Measurements from ENCODE around the gene TRIM29.
A peak's percentile ranks its signal among the peaks of the same experiment; 100 is the strongest.
"Not testable (repeated sequence)": the region's sequence is repeated elsewhere in the genome, so short reads cannot be mapped to it uniquely, and the experiment has no call there.

Gene TRIM29, protein sequence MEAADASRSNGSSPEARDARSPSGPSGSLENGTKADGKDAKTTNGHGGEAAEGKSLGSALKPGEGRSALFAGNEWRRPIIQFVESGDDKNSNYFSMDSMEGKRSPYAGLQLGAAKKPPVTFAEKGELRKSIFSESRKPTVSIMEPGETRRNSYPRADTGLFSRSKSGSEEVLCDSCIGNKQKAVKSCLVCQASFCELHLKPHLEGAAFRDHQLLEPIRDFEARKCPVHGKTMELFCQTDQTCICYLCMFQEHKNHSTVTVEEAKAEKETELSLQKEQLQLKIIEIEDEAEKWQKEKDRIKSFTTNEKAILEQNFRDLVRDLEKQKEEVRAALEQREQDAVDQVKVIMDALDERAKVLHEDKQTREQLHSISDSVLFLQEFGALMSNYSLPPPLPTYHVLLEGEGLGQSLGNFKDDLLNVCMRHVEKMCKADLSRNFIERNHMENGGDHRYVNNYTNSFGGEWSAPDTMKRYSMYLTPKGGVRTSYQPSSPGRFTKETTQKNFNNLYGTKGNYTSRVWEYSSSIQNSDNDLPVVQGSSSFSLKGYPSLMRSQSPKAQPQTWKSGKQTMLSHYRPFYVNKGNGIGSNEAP

DNA sequence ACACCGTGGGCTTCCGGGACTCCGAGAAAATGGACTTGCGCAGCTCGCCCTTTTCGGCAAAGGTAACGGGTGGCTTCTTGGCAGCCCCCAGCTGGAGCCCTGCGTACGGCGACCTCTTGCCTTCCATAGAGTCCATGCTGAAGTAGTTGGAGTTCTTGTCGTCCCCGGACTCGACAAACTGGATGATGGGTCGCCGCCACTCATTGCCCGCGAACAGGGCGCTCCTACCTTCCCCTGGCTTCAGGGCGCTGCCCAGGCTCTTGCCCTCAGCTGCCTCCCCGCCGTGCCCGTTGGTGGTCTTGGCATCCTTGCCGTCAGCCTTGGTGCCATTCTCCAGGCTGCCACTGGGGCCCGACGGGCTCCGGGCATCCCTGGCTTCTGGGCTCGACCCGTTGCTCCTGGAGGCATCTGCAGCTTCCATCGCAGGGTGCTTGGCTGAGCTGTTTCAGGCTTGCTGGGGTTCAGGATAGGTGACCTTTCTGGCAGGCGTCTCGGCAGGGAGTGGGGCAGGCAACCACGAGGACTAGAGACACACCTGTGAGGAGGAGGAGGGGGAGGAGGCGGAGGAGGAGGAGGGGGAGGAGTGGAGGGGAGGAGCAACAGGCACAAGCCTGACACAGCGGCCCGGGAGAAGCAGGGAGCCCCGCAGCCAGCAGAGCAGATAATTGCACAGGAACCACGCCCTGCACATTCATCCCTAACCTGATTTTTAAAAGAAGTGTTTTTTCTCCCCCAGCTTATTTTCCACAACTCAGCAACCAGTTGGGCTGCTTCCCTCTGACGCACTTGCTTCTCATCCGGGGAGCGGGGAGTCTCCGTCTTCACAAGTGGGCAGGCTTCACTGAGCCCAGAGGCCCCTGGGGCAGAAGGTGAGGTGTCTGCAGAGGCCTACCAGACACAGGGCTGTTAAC, at the start of gene TRIM29:
TSS of gene TRIM29 (minus strand) at position 503 of the 911 bp plus-strand sequence. CDS start at position 421, 82 bp downstream.
- peak; percentile 28 for DNase-seq

DNA sequence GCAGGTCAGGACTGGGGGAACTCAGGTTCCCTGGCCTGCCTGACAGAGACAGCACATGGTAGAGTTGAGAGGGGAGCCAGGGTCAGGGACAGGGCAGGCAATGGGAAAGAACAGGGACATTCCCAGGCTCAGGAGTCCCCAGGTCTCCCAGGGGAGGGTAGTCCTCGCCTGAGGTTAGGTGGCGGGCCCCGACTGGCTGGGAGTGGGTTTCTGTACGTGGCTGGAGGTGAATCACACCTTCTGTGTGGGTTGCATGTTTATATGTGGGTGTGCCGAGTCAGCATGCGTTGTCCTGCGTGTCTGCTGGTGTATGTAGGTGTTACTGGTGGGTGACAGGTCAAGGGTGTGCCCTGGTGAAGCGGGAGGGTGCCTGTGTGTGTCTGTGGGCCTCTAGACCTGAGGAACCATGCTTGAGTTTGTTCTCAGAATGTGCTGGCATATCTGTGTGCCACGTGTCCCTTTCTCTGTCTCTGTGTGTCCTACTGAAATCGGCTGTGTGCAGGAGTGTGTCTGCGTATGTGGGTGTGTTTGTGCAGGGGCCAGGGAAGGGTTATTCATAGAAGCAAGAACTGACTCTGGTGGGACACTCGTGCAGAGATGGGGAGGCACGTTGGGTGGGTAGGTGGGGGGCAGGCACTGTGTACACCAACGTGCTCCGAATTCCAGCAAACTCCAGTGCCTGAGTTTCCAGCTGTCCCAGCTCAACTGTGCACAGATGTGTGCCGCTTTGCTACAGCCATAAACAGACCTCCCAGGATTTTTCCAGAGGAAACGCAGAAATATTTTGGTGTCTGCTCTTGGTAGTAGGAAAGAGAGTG, 49.1 kb upstream of the TRIM29 start:
- no peak for DNase-seq

DNA sequence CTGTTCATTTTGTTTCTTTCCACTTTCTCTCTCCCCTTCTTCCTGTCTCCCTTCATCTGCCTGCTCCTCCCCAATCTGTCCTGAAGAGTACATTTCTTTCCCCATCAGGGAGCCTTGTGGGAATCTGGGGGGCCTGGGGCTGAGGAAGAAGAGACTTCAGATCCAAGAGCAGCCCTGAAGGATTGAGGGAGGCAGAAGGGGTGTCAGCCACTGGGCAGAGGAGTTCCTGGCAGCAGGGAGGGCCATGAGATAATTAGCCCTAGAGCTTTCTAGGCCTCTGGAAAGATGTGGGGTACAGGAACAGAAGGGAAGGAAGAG, 48.5 kb upstream of the TRIM29 start:
- no peak for DNase-seq

DNA sequence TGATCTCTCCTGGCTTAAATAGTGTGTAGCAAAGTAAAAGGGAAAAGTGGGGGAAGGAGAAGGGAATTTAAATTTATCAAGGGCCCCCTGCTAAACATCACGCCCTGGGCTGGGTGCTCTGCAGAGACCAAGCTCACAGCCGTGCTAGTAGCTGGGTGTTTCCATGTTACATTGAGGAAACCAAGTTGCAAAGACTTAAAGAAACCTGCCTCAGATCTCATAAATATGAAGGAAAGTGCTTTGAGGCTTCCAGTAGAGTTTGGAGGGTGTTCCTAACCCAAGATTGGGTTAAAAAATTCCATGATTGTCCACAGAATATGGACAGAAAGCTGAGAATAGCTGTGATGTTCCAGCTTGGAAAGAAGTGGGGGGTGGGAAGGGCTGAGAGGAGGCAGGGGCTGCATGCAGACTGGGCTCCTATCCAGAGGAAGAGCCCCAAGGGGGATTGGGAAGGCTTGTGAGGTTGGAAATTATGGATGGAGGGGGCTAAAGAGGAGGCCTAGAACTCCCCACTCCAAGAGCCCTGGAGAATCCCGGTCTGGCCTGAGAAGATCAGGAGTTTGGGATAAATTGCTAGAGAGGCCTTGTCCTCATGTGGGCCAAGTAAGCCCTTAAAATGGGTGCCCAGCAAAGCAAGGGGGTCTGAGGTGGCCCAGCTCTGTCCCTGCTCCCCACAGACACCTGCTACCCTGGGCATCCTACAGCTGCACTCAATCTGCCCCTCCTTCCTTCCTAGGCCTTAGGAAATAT, 48.0 kb upstream of the TRIM29 start:
- DNase-seq: no peak

DNA sequence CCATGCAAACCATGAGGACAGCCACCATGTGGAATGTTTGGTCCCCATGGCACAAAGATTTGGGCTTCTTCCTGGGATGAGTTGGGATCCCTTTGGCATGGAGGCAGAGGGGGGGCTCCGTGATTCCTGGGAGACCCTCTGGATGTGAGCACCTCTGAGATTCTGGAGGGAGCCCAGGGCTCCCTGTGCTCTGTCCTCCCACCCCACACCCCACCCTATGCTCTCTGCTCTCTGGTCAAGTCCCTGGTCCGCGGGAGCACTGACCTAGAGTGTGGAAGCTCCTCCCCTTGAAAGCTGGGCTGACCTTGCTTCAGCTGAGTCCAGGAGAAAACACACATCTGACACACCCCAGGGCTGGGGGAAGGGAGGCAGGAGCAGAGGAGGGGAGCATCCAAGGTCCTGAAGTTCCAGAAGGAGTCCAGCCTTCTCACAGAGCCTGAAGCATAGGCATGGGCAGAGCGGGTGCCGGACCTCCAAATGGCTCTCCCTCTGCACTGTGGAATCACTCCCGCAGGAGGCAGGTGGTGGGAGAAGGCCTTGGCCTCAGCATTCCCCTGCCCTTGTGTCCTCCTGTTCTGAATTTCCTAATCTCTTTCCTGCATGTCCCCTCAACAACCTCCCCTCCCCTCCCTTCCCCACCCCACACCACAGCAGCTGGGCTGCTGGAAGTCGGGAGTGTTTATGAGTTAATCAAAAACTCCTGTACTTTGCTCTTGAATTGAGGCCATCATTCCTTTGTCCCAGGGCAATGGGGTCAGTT, 47.2 kb upstream of the TRIM29 start:
- DNase-seq: no peak

DNA sequence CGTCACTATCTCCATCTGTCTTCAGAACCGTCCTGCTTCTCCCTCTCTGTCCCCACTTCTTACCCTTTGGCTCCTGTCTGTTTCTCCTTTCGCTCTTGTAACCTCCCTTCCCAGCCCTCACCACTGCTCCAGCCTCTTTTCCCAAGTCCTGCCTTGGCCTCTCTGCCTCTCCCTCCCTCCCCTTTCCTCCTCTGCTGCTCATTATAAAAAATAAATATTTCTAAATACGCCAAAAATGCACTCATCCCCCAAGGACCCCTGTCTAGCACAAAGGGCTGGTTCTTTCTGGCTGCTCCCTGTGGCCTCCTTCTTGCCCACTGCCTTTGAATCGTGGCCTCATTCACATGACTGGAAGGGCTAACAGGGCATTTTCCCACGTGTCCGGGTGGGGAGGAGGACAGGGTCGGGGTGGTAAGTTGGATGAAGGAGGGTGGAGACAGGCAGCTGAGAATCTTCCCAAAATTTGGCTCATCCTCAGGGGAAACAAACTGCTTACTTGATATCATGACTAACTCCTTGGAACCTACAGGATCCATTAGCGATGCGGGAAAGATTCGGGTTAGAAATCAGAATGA, 46.5 kb upstream of the TRIM29 start:
- no peak for DNase-seq

DNA sequence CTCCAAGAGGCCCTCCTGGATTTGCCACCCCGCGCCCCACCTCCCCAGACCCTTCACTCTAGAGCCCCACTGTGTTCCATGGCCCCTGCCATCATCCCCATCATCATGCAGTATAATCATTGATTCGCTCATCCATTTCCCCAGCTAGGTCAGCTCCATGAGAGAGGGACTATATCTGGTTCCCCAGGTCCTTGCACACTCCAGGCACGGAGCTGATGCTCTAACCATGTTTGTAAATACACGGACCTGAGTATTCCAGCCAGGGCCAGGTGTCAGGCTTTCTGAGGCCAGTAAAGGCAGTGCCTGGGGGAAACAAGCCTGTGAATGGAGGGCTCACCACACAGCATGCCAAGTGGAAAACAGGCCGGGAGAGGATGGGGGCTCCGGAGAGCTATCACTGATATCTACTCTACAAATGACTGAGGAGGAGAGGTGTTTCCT, 45.8 kb upstream of the TRIM29 start:
- DNase-seq: no peak

DNA sequence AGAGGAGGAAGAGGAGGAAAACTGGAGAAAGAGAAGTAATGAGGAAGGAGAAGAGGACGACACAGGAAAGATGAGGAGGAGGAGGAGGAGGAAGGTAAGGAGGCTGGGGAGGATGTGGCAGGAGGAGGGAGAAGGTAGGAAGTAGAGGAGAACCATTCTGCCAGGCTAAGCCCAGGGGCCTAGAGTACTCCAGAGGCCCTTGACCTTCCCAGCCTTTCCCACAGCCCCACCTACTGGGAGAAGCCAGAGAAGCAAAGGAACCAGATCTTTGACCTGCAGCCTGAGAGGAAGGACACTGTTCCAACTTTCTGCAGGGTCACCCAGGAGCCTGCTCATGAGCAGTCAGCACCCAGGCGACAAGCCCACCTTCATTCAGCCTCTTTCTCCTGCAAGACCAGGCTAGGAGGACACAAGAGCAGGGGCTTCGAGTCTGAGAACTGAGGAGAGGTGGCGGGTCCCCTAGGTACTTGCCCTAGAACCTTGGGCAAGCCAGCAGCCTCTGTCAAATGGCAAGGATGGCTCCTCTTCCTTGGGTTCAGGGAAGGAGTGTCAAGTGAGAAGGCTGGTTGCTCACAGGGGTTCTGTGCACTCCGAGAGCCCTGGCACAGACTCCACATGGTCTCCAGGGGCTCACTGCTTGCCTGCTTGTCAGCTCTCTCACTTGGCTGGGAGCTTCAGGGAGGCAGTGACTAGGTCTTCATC, 45.0 kb upstream of the TRIM29 start:
- no peak for DNase-seq

DNA sequence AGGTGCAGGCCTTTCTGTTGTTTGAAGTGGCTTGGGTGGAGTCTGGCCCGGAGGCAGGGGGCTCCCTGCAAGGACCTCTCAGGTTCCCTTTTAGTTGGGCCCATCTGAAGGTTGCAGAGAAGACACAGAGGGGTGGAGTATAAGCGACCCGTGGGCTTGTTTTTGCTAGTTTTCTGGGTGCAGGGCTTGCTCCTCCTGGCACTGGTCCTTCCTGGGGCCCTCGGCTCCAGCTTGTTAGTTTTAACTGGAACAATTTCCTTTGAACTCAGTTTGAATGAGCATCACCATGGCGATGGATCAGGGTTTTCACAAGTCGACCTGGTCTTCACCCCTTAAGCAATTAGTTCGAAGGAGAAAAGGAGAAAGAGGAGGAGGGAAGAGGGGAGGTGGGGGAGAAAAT, 44.5 kb upstream of the TRIM29 start:
- DNase-seq: no peak

DNA sequence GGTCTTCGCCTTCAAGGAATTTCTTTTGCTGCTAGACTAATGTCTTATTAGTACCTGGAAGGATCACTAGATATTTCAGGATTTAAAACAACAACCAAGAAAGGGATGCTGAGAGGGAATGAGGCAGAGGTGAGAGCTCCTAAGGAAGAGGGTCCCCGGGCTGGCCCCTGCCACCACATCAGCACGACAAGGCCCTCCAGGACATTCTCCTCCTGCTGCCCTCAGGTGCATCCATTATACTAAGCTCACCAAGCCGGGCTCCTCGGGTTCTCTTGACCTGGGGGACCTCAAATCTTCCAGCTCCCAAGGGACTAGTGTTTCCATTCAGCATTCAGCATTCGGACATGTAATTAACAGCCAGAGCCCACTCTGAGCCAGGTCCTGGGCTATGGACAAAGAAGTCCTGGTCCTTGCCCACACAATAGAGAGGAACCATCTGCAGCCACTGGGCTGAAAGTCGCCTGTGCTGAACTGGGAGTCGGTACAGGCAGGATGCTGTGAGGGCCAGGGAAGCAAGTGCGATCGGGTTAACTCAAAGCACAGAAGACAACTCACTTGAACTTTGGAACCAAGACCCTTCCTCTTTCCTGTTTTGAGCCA, 43.6 kb upstream of the TRIM29 start:
- no peak for DNase-seq

DNA sequence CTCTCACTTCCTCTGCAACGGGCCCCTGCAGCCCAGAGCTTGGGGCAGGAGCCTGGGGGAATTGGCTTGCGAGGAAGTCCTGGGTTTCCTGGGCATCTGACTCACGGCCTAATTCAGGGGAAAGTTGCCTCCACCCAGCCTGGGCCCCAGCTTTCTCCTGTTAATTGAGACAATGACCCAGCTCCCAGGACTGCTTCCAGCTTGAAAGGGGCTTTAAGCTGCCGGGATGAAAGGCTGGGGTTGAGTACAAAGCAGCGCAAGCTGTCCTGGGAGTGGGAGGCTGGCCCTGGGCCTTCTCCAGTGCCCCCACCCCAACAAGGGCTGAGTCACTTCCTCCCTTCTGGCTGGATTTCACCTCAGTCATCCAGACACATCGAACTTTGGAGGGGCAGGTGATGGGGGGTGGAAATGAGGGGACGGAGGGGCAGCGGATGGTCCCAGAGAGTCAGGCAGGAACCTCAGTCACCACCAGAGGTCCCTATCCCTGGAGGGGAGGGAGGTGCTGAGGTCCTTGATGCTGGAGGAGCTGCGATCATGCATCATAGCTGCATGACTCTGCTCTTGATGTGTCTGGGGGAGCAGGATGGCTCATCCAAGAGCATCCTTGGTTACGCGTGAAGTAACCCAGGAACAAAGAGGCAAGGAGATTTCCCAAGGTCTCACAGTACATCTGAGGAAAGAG, 42.8 kb upstream of the TRIM29 start:
- DNase-seq: no peak

DNA sequence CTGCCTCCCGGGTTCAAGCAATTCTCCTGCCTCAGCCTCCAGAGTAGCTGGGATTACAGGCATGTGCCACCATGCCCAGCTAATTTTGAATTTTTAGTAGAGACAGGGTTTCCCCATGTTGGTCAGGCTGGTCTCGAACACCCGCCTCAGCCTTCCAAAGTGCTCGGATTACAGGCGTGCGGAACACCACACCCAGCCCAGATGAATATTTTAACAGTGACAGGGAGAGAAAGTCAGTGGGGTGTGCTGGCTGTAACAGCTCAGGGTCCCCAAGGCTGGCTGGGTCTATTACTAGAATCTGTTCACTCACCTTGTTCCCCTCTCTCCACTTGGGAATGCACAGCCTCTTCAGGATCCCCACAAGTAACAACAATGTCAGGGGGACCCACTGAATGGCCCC, 42.1 kb upstream of the TRIM29 start:
- not testable (repeated sequence) for DNase-seq

DNA sequence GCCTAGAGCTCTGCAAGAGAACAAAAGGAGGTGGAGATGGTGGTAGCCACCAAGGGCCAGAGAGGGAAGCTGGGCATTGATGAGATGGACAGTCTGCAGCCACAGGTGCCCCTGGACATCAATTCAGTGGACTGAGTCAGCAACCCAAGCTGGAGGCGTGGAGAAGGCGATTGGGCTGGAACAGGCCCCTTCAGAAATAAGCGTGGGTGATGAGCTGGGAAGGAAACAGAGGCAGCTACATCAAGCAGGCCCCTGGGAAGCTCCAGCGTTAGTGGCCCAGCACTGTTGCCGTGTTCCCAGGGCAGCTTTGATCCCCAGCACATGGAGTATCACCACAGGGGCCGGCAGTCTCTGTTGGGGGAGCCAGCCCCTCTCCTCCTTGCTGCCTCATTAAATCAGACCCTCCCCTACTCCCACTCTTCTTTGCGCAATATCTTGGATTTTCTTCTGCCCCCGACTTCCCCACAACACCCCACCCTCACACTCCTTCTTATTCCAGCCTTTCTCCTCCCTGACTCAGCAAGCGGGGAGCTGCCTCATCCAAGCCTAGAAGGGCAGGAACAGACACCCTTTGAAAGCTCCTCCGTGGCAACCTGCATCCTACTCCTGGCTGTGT, 41.3 kb upstream of the TRIM29 start:
- no peak for DNase-seq

DNA sequence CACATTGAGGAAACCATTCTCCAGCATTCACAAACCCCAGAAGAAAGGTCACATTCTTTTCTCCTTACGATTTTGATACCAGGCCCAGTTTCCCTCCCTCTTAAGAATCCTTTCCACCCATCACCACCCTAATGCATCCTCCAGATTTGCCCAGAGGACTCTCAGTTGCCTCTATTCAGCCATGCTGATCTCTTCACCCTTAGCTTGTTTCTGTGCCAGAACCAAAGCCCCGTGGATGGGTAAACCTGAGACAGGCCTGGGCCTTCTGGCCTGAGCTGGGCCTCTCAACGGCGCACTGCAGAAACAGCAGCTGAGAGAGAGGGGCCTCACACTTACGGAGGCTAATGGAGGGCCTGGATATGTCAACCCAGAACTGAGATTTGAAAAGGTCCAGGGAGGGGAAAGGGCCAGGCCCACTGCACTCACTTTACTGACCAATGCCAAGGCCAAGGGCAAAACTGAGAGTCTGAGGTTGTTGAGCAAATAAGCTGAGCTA, 40.7 kb upstream of the TRIM29 start:
- DNase-seq: no peak

DNA sequence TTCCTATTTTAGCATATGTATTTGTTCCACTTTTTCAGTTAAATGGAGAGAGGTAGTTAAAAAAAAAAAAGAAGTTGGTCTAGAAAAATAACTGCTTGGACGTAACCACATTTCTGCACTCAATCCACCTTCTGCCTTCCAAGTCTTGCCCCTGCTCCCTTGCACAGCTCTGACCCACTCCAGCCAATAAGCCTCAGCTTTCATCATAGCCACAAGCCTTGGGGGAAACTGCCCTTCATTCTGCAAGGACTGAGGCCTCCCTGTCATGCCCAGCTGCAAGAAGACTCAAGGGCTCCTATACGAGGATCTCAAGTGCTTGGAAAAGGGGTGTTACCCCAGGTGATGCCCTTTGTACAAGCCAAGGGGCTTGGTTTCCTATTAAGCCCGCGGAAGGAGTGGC, 37.0 kb upstream of the TRIM29 start:
- no peak for DNase-seq

DNA sequence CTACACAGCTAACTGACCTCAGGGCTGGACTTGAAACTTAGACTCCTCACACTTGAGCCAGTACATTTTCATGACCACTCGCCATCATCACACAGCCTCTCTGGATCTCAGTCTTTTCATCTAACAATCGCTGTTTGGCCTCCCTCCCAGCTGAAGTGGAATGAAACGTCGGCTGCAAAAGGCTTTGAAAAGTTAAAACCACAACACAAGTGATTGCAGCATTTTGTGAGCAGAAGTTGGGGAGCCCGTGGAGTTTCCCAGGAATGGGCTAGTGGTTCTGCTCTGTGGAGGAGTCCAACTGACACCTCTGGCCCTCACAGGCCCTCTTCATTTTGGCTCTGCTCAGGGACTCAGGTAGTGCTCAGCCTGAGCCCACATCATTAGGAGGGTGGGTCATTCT, 35.9 kb upstream of the TRIM29 start:
- no peak for DNase-seq

DNA sequence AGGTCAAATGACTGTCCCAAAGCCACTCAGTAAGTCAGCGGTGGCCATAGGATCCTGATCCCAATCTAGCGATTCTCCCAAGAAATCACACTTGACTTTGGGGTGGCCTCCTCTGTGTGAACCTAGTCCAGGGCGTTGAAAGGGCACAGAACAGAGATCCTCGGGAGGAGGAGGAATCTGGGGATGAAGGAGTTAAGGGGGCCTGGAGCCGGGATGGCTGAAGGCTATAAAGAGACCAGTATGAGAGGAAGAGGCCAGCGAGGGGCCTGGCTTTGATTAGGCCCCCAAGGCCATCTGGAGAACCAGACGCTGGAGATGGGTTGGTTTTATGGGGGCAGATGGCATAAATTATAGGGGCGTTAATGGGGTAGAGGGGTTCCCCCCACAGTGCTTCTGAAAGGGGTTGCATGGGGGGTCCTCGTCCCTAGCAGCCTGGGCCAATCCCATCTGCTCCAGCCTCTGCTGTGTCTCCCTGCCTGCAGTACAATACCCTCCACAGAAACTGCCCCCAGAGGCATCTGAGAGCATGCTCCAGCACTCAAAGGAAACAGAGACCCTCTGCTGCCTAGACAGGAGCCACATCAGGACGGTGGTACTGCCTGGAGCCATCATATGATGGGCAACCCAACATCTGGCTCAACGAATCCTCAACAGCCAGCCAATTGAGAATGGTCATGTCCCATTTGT, 35.2 kb upstream of the TRIM29 start:
- no peak for DNase-seq
